Smooth muscle cell (in vitro differentiated cells): ENCODE measurements around the gene SALL1. TPM values are rescaled to one million over a fixed set of nuclear protein-coding genes. Genes with fewer than 3 reads are reported as not detected.

Source experiments
- DNase-seq: peaks from one replicate; lab custom pipeline; 2025; ENCODE audit not compliant: unreplicated experiment; lab: John Stamatoyannopoulos, UW
- H2AFZ ChIP-seq: fragments of 200-600 bp; sonication (generic); 2 replicates; pipeline ENCODE4 v1.6.0; 2016; ENCODE audit warnings: antibody characterized with exemption, low read depth, mild to moderate bottlenecking
- H3F3A ChIP-seq: fragments of 200-600 bp; sonication (generic); 2 replicates; pipeline ENCODE4 v1.6.0; 2017; ENCODE audit warnings: antibody characterized with exemption, low read depth
- H3K27ac ChIP-seq: fragments of 200-600 bp; sonication (generic); 2 replicates; pipeline ENCODE4 v1.5.1; 2016; ENCODE audit warnings: low read depth, mild to moderate bottlenecking
- H3K27me3 ChIP-seq: fragments of 200-600 bp; sonication (generic); 2 replicates; pipeline ENCODE4 v1.6.1; 2016; ENCODE audit warnings: low read depth, mild to moderate bottlenecking
- H3K36me3 ChIP-seq: fragments of 200-600 bp; sonication (generic); 2 replicates; pipeline ENCODE4 v1.5.1; 2016; ENCODE audit warnings: low read depth
- H3K4me1 ChIP-seq: fragments of 200-600 bp; sonication (generic); 2 replicates; pipeline ENCODE4 v1.5.1; 2016; ENCODE audit warnings: low read depth
- H3K4me2 ChIP-seq: fragments of 200-600 bp; sonication (generic); 2 replicates; pipeline ENCODE4 v1.6.0; 2016; ENCODE audit warnings: mild to moderate bottlenecking
- H3K4me3 ChIP-seq: fragments of 200-600 bp; sonication (generic); 2 replicates; pipeline ENCODE4 v1.5.1; 2016; ENCODE audit warnings: mild to moderate bottlenecking
- H3K79me2 ChIP-seq: fragments of 200-600 bp; sonication (generic); 2 replicates; pipeline ENCODE4 v1.6.0; 2016; ENCODE audit warnings: low read depth, mild to moderate bottlenecking
- H3K9ac ChIP-seq: fragments of 200-600 bp; sonication (generic); 2 replicates; pipeline ENCODE4 v1.6.0; 2016; ENCODE audit warnings: low read depth
- H3K9me3 ChIP-seq: fragments of 200-600 bp; sonication (generic); replicated peaks from 2 replicates; pipeline ENCODE4 v1.5.1; 2016; ENCODE audit warnings: low read depth
- H4K20me1 ChIP-seq: fragments of 200-600 bp; sonication (generic); 2 replicates; pipeline ENCODE4 v1.6.0; 2016; ENCODE audit warnings: low read depth
- WGBS: methylation state at CpG from one replicate; pipeline ENCODE4 v1.1.7; 2016; ENCODE audit warnings: low lambda C conversion rate; 5-methylcytosine and 5-hydroxymethylcytosine counted together
- polyA plus RNA-seq: library from polyadenylated mRNA; unstranded; fragments of >200 nt; fragmentation: Nextera tagmentation; extraction: Ambion mirVana; gene quantifications from 2 replicates; pipeline ENCODE4 v1.2.1, GENCODE V29; 2016
- total RNA-seq: library from RNA; depleted of rRNA; stranded (reverse); fragments of >200 nt; gene quantifications from 2 replicates; pipeline ENCODE4 v1.2.3, GENCODE V29; 2014
- TF ChIP-seq, protein P1 (sequence below): fragments of 200-600 bp; sonication (generic); IDR thresholded peaks from 2 replicates; pipeline ENCODE4 v1.5.1; 2017; ENCODE audit warnings: borderline replicate concordance, mild to moderate bottlenecking, antibody characterized with exemption; ENCODE audit not compliant: insufficient read depth, poor library complexity, severe bottlenecking

The SALL1 gene
- total and polyA plus RNA-seq, 2 experiments from 2014 or later, result 1.6 to 6.2 TPM

DNA sequence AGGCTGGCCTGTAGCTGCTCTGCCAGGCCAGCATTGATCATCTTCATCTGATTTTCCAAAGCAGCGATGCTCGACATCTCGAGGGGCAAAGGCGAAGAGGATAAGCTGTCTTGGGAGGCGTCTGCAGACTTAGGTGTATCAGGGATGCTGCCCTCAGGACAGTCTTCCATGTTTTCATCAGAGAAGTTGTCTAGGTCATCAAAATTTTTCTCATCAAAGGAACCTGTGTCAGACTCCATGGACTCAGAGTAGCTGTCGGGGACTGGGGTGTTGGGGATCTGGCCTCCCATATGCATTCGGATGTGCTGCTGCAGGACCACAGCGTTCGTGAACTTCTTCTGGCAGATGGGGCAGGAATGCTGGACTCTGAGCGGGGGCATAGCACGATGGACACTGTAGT is 11.5 kb downstream of the SALL1 start:
- TF ChIP-seq, protein P1, sequence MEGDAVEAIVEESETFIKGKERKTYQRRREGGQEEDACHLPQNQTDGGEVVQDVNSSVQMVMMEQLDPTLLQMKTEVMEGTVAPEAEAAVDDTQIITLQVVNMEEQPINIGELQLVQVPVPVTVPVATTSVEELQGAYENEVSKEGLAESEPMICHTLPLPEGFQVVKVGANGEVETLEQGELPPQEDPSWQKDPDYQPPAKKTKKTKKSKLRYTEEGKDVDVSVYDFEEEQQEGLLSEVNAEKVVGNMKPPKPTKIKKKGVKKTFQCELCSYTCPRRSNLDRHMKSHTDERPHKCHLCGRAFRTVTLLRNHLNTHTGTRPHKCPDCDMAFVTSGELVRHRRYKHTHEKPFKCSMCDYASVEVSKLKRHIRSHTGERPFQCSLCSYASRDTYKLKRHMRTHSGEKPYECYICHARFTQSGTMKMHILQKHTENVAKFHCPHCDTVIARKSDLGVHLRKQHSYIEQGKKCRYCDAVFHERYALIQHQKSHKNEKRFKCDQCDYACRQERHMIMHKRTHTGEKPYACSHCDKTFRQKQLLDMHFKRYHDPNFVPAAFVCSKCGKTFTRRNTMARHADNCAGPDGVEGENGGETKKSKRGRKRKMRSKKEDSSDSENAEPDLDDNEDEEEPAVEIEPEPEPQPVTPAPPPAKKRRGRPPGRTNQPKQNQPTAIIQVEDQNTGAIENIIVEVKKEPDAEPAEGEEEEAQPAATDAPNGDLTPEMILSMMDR, result no peak
- H3K4me2 ChIP-seq, result no peak overlapping the region
- H3K36me3 ChIP-seq, result no peaks in the 10 kb centered on the region
- peaks cover 22% of the 10 kb centered on the region for H3K4me1 ChIP-seq
- H4K20me1 ChIP-seq, result no peaks in the 10 kb centered on the region
- DNase-seq, result no peak
- no peaks in the 10 kb centered on the region for H3K27me3 ChIP-seq
- no peaks in the 10 kb centered on the region for H3F3A ChIP-seq
- H3K4me3 ChIP-seq, result no peak overlapping the region
- no peak overlapping the region for H3K27ac ChIP-seq
- no peak overlapping the region for H3K9ac ChIP-seq
- WGBS, result 98% methylated on average over 11 of the region's 11 CpGs
- peaks cover 16% of the 10 kb centered on the region for H3K79me2 ChIP-seq
- H3K9me3 ChIP-seq, result no peaks in the 10 kb centered on the region
- H2AFZ ChIP-seq, result no peak overlapping the region

DNA sequence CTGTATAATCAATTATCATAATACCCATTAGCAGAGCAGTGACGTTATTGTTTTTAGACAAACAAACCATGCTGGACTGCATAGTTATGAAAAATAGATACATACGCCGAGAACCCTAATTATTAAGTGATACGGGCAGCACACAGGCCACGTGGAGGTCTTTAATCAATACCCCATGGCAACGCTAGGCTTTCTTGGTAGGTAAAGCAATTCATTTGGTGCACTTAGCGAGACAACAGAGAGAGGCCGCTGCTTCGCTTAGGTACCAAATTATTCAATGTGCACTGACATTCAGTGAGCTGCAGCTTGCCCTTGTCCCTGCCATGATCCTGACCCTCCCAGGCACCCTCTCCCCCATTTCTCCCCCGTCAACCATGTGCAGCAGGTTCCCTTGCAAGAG is 12.9 kb downstream of the SALL1 start:
- no peak overlapping the region for H2AFZ ChIP-seq
- H3K4me2 ChIP-seq, result no peak overlapping the region
- no peak overlapping the region for H3K4me3 ChIP-seq
- no peaks in the 10 kb centered on the region for H4K20me1 ChIP-seq
- H3K9ac ChIP-seq, result no peak overlapping the region
- H3K4me1 ChIP-seq, result peaks cover 20% of the 10 kb centered on the region
- no peaks in the 10 kb centered on the region for H3K9me3 ChIP-seq
- H3K36me3 ChIP-seq, result no peaks in the 10 kb centered on the region
- no peak for DNase-seq
- TF ChIP-seq, protein P1, result no peak
- H3K79me2 ChIP-seq, result peaks cover 4% of the 10 kb centered on the region
- H3F3A ChIP-seq, result peaks cover 5% of the 10 kb centered on the region
- no peaks in the 10 kb centered on the region for H3K27me3 ChIP-seq
- H3K27ac ChIP-seq, result no peak overlapping the region
- 96% methylated on average over 10 of the region's 10 CpGs for WGBS

DNA sequence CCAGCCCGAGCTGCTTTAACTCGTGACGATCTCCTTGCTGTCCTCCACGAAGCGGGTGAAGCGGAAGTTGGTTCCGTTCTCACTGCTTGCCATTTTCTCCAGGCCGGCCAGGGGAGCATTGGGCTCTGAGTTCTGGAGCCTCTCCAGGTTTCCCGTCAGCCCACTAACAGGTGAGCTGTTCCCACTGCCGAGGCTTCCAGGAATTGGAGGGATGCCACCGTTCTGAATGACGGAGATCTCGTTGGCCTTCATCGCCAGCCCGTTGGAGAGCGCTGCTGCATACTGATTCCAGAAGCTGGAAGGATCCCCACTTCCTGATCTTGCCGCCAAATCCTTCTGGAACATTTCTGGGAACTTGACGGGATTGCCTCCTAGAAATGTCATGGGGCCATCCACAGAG is 14.0 kb downstream of the SALL1 start:
- no peaks in the 10 kb centered on the region for H3K27me3 ChIP-seq
- no peaks in the 10 kb centered on the region for H3K36me3 ChIP-seq
- DNase-seq, result no peak
- H3K9ac ChIP-seq, result no peak overlapping the region
- H4K20me1 ChIP-seq, result no peaks in the 10 kb centered on the region
- H3K4me3 ChIP-seq, result no peak overlapping the region
- no peak overlapping the region for H3K4me2 ChIP-seq
- no peaks in the 10 kb centered on the region for H3K79me2 ChIP-seq
- H3K9me3 ChIP-seq, result no peaks in the 10 kb centered on the region
- peaks cover 22% of the 10 kb centered on the region for H3K4me1 ChIP-seq
- 94% methylated on average over 18 of the region's 18 CpGs for WGBS
- TF ChIP-seq, protein P1, result no peak
- H3F3A ChIP-seq, result peaks cover 5% of the 10 kb centered on the region
- no peak overlapping the region for H3K27ac ChIP-seq
- no peak overlapping the region for H2AFZ ChIP-seq

DNA sequence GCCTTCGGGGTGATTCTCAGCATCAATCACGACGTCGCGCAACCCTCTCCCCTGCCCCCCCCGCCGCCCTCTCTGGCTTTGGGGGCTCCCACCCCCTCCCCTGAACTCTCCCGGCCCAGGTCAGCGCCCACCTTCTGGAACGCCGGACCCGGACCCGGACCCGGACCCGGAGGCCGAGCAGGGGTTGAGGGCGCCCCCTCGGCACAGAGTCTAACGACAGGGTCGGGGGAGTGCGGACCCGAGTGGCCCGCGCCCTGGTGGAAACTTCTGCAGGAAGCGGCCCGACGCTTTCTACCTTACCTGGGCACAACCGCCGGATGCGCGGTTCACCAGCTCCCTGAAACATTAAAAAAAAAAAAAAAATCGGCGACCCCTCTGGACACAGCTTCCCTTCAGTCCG is 16.2 kb downstream of the SALL1 start:
- H3K27ac ChIP-seq, result no peak overlapping the region
- WGBS, result 31% methylated on average over 23 of the region's 34 CpGs
- peaks cover 11% of the 10 kb centered on the region for H3F3A ChIP-seq
- peak overlapping the region; percentile 95 for H3K4me2 ChIP-seq
- TF ChIP-seq, protein P1, result no peak
- H3K4me3 ChIP-seq, result peak overlapping the region; percentile 53
- no peaks in the 10 kb centered on the region for H3K79me2 ChIP-seq
- no peak overlapping the region for H3K9ac ChIP-seq
- H2AFZ ChIP-seq, result peak overlapping the region; percentile 98
- no peaks in the 10 kb centered on the region for H3K27me3 ChIP-seq
- H3K4me1 ChIP-seq, result peaks cover 24% of the 10 kb centered on the region
- no peak for DNase-seq
- no peaks in the 10 kb centered on the region for H3K36me3 ChIP-seq
- no peaks in the 10 kb centered on the region for H4K20me1 ChIP-seq
- H3K9me3 ChIP-seq, result no peaks in the 10 kb centered on the region
